ENCODE data around the gene ANAPC13.

The ANAPC13 gene

DNA sequence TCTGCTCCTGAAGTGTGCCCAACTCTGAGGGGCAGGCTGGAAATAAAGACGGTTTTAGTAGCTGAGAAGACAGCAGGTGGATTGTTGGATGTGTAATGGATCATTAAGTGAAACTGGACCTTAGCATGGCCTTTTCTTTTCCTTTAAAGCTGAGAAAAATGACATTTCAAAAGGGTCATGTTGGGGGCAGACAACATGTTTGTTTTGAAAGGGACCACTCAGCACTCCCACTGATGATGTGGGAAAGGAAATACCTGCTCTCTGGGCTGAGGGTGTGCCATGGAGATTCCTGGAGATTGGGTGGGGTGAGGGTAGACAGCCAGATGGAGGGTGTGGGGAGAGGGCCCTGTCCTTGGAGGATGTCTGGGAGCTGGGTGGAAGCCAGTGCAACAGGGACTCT is 38.4 kb downstream of the ANAPC13 start:
- DNase-seq = no peak

DNA sequence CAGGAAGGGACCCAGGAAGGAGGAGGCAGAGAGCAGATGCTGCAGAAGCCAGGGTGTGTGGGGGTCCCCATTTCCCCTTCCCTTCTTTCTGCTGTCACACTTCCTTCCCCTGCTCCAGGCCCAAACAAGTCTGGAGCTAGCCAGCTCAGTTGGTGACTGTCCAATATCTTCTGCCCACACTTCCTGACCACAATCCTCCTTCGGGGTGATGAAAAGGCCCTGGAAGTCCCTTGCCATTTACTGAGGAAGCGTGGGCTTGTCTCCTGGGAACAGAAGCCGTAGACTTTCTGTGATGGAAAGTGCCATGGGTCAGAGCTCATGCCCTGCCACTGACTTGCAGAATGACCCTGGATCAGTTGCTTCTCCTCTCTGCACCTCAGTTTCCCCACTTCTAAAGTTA is 39.0 kb downstream of the ANAPC13 start:
- no peak for DNase-seq

DNA sequence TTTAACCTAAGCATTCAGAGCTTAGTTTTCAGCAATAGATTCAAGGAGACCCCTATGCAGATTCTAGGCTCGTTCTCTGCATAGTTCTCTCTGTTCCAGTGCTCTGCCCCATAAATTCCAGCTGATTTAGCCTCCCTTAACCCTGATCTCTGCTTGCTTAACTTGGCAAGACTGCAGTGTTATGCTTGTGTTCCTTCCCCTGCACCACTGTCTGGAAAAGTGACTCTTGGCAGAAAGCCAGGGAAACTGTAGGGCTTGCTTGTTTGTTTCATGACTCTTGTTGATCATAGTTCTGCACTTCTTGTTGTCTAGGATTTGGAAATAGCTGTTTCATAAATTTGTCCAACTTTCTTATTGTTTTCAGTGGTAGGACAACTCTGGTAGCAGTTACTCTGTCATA is 40.1 kb downstream of the ANAPC13 start:
- DNase-seq = no peak

DNA sequence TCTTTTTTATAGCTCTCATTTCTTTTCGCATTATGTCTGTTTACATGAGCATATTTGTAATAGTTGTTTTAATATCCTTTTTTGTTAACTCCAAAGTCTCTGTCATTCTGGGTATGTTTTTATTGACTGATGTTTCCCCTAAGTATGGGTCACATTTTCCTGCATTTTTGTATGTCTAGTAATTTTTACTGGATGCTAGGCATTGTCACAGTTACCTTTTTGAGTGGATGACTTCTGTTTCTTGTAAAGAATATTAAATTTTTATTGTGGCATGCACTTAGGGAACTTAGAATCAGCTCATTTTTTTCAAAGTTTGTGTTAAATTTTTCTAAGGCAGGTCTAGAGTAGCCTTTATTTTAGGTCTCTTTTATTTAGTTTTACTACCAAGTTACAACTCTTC is 40.7 kb downstream of the ANAPC13 start:
- DNase-seq = no peak

DNA sequence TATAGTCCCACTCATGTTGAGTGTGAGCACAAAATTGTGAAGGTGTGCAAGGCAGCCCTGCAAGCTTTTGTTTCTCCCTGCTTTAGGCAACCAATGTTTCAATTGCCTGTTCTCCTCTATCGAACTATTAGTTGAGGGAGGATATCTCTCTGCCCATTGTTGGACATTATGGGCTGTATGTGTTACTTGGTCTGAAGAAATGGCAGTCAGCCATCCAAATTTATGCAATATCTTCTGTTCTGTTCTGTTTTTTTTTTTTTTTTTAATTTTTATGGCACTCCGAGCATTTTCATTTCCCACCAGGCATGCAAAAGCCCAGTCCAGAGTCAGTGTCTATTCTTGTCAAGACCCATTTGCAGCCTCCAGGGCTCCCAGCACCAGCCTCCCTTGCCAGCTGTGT is 44.0 kb downstream of the ANAPC13 start:
- no peak for DNase-seq

DNA sequence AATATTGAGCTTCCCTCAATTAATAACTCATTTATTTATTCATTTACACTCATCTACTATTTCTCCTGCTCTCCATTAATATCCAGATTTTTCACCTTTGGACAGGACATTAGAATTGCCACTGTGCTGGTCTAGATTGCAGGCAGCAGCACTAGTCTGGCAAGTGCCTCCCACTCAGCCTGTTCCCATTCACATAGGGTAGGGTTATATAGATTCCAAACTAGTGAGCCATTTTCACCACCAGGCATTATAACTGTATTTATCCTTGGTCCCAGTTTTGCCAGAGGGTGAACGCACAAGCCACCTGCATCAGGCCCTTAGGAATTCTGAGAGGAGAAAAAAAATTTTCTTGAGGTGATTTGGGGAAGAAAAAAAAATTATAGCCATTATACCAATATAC is 44.5 kb downstream of the ANAPC13 start:
- no peak for DNase-seq

DNA sequence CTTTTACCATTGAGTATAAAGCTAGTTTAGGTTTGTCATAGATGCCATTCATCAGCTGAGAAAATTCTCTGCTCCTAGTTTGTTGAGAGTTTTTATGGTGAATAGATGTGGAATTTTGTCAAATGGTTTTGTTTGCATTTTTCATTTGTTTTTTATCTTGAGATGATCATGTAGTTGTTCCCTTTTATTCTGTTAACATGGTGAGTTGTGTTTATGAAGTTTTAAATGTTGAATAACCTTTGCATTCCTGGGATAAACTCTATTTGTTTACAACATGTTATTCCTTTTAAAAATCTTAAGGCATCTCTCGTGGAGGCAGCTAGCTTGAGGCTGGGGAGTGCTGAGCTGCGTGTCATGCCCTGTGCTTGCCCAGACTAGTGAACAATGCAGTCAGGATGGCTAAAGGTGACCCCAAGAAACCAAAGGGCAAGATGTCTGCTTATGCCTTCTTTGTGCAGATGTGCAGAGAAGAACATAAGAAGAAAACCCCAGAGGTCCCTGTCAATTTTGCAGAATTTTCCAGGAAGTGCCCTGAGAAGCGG is 48.5 kb downstream of the ANAPC13 start:
- no peak for DNase-seq

DNA sequence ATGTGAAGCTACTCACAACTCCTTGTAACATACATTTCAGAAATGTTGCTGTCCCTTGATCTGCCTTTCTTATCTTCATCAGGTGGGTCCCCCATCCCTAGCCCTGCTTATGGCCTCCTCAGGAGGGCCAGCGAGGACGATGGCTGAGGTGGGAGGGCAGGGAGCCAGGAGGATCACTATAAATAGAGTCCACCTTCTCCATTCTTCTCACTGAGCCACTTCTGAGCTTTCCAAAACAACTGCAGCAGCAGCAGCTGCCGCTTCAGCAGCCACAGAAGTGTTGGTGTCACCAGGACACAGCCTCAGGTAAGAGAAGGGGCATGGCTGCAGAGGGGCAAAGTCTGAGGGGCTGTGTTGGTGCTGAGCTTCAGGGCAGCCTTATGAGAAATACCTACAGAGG is 53.5 kb downstream of the ANAPC13 start:
- no peak for DNase-seq

DNA sequence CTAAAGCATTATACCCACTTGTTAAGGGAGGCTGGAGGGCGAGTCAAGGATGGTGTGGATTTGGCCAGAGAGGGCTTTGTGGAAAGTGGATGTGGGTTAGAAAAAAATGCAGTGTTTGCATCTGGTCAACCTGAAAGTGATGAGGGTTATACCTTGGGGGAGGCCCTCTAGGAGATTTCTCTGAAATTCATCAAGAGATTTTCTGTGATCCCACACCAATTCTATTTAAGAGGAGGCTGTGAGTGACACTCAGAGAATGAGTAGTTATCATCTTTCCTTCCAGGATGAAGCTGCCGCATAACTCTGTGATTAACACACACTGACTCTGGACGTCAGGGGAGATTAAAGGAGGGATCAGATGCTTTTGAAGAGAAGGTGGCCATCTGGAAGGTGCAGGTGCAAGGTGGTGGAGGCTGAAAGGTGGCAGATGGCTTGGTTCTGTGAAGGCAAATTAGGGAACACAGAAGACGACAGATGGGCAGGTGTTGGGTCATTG is 54.8 kb downstream of the ANAPC13 start:
- no peak for DNase-seq

DNA sequence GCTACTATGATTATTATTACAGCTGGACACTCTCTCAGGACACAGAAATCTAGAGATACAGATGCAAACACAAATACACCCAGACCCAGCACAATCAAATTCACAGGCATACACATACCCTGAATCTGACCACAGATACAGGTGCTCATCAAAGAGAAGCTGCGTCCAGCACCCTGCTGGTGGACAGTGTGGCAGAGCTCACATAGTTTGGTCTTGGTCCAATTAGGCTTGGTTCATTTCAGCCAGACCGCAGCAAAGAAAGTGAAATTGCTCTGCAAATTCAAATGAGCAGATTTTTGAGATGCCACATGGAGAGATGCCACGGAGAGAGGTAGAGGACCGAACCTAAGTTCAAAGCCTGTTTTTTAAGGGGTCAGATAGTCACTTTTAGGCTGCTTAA is 55.6 kb downstream of the ANAPC13 start:
- DNase-seq = no peak

DNA sequence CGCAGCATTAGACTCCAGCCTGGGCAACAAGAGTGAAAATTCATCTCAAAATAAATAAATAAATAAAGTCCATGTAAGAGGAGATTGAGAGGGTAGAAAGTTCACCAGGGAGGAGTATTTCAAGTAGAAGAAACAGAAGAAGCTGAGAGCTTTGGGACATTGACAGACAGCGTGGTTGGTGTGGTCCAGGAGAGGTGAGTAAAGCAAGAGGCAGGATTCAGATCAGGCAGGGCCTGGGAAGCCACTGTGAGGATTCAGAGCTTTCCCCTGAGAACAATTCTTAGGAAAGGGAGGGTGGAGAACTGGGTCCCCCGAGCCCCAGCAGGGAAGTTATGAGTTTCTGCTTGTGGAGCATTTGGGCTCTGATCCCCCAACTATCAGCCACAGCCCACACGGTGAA is 57.4 kb downstream of the ANAPC13 start:
- DNase-seq = no peak

Measured in CD4-positive, alpha-beta T cell treated with Interleukin-1 beta for 1 hour (primary cell).